ENCODE measurements around the gene OR11L1. TPM values are rescaled to one million over a fixed set of nuclear protein-coding genes. Genes with fewer than 3 reads are reported as not detected.

The OR11L1 gene, protein sequence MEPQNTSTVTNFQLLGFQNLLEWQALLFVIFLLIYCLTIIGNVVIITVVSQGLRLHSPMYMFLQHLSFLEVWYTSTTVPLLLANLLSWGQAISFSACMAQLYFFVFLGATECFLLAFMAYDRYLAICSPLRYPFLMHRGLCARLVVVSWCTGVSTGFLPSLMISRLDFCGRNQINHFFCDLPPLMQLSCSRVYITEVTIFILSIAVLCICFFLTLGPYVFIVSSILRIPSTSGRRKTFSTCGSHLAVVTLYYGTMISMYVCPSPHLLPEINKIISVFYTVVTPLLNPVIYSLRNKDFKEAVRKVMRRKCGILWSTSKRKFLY
- total RNA-seq, result not detected in 2 replicates

DNA sequence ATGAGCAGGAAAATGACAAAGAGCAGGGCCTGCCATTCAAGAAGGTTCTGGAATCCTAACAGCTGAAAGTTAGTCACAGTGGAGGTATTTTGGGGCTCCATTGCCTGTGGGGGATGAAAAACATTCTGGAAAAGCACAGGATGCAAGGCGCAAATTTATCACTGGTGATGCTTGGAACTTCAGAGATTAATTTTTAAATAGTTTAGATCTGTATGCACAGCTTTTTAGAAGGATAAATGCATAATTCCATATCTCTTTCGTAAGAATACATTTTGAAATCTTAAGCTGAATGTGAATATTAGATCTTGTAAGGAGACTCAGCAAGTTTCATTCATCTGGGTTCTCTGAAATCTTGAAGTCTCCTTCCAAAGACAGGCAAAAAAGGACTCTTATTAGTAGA lies at the start of gene OR11L1:
Gene OR11L1 (minus strand): TSS at position 101 of the 400 bp plus-strand sequence. CDS start 0 bp downstream, at position 101.

DNA sequence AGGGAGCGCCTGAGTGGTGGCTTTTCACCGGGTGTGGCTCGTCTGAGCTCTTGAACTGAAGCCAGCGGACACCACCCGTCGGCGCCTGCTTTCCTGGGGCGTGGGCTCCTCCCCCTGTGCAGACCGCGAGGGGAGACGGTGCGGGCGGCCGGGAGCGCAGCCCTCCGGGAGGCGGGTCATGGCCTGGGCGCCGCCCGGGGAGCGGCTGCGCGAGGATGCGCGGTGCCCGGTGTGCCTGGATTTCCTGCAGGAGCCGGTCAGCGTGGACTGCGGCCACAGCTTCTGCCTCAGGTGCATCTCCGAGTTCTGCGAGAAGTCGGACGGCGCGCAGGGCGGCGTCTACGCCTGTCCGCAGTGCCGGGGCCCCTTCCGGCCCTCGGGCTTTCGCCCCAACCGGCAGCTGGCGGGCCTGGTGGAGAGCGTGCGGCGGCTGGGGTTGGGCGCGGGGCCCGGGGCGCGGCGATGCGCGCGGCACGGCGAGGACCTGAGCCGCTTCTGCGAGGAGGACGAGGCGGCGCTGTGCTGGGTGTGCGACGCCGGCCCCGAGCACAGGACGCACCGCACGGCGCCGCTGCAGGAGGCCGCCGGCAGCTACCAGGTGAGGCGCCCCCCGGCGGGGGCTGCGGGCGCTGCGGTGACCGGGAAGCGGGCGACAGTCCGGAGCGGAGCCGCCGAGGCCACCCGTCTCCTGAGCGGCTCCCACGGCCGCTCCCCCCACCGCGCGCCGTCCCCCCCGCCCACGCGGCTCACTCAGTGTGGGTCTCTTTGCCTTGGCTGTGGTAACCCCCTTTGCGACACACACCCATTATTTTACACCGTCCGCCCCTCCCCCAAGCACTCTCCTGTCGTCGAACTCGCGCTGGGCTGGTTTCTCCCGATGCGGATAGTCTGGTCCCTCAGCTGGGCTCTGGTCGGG lies 15.6 kb upstream of the OR11L1 start, which contains the start of gene TRIM58:
Gene TRIM58 (plus strand): TSS at position 119 of the 916 bp plus-strand sequence. CDS start 60 bp downstream, at position 179.

DNA sequence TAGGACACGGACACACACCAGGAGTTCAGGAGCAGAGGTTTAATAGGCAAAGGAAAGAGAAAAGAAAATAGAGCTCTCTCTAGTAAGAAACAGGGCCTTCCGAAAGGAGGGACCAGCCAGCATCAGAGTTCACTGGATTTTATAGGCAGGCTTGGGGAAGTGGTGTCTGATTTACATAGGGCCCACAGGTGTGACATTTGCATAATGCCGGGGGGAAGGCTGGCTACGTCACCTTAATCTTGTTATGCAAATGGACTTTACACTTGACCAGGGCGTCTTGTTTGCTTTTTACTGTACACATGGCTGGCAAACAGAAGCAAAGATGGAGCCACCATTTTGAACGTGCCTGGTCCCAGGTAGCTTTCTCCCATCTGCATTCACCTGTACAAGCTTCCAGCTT lies 17.7 kb downstream of the OR11L1 start, which contains the start of gene OR14A16:
Gene OR14A16 (minus strand): TSS at position 97 of the 400 bp plus-strand sequence. CDS start 8,390 bp downstream, outside the sequence.

Other genes with a start within 250 kb of the OR11L1 start
- gene OR2G3, start 236.3 kb downstream of the OR11L1 start, total RNA-seq, result not detected in 2 replicates
- gene OR13G1, start 162.2 kb downstream of the OR11L1 start, total RNA-seq, result not detected in 2 replicates
- not detected in 2 replicates for gene OR6F1, start 125.2 kb downstream of the OR11L1 start, total RNA-seq
- not detected in 2 replicates for gene OR14K1, start 103.3 kb downstream of the OR11L1 start, total RNA-seq
- gene OR14A2, start 93.8 kb downstream of the OR11L1 start, total RNA-seq, result not detected in 2 replicates
- not detected in 2 replicates for gene OR1C1, start 81.3 kb downstream of the OR11L1 start, total RNA-seq
- not detected in 2 replicates for gene OR14A16, start 17.8 kb downstream of the OR11L1 start, total RNA-seq
- 0.29 TPM in 1 of 2 replicates, not detected in the other for gene TRIM58, start 15.3 kb upstream of the OR11L1 start, total RNA-seq
- not detected in 2 replicates for gene OR2W3, start 53.7 kb upstream of the OR11L1 start, total RNA-seq
- gene OR2T8, start 78.4 kb upstream of the OR11L1 start, total RNA-seq, result not detected in 2 replicates
- not detected in 2 replicates for gene OR2AJ1, start 83.0 kb upstream of the OR11L1 start, total RNA-seq
- not detected in 2 replicates for gene OR2L8, start 107.0 kb upstream of the OR11L1 start, total RNA-seq
- not detected in 2 replicates for gene OR2AK2, start 123.3 kb upstream of the OR11L1 start, total RNA-seq
- gene OR2L5, start 171.8 kb upstream of the OR11L1 start, total RNA-seq, result not detected in 2 replicates
- not detected in 2 replicates for gene OR2L2, start 188.2 kb upstream of the OR11L1 start, total RNA-seq
- not detected in 2 replicates for gene OR2L3, start 204.9 kb upstream of the OR11L1 start, total RNA-seq